B cell (primary cell): ENCODE measurements around the gene ALDH3A1. TPM values are rescaled to one million over a fixed set of nuclear protein-coding genes. Genes with fewer than 3 reads are reported as not detected.

ENCODE experiments used
- ATAC-seq: fragments of 200-7000 bp; cut with Tn5 transposase; one replicate; pipeline ENCODE4 v1.10.0; 2021; ENCODE audit warnings: low read depth, mild to moderate bottlenecking, moderate number of reproducible peaks, moderate library complexity
- CTCF ChIA-PET: fragments of 350-600 bp; sonication (Branson Sonifier 250); formaldehyde crosslinking; loops from one replicate; lab custom pipeline; 2021; ENCODE audit warnings: antibody characterized with exemption, inconsistent platforms; lab: Charles Lee
- POLR2A ChIA-PET: fragments of 350-600 bp; sonication (Branson Sonifier 250); formaldehyde crosslinking; loops from one replicate; lab custom pipeline; 2021; ENCODE audit warnings: antibody characterized with exemption; lab: Charles Lee
- DNase-seq: peaks from one replicate; pipeline ENCODE4 v3.0.0; 2013
- H2AFZ ChIP-seq: 2 replicates; pipeline ENCODE4 v1.6.1; 2012; ENCODE audit warnings: mild to moderate bottlenecking, low read depth, low read length; ENCODE audit not compliant: insufficient read depth, poor library complexity, severe bottlenecking
- H3K27ac ChIP-seq, 2 donors: 1 replicate in 1 of 2; 2 replicates in 1 of 2; pipeline ENCODE4 v1.5.1; 2012 to 2013; ENCODE audit warnings: low read length in 2 of 2, mild to moderate bottlenecking in 2 of 2, moderate library complexity in 1 of 2
- H3K27me3 ChIP-seq, 4 experiments: fragments of 200-600 bp in 1 of 4; sonication (generic) in 1 of 4; replicated peaks in 1 of 4; 1 replicate in 2 of 4; 2 replicates in 2 of 4; pipeline versions ENCODE4 v1.6.1 to v1.7.0; 2013 to 2016; ENCODE audit warnings: low read length in 3 of 4, mild to moderate bottlenecking in 2 of 4, mixed read lengths in 1 of 4, moderate library complexity in 1 of 4; ENCODE audit not compliant: insufficient read depth in 4 of 4, control insufficient read depth in 3 of 4; ENCODE audit errors: control extremely low read depth in 1 of 4
- H3K36me3 ChIP-seq, 2 experiments: replicated peaks in 1 of 2; 1 replicate in 1 of 2; 2 replicates in 1 of 2; pipeline versions ENCODE4 v1.6.1 to v1.7.1; 2013; ENCODE audit warnings: low read length in 1 of 2; ENCODE audit not compliant: insufficient read depth in 2 of 2, control insufficient read depth in 1 of 2; ENCODE audit errors: control extremely low read depth in 1 of 2, extremely low read depth in 1 of 2
- H3K4me1 ChIP-seq, 2 donors: fragments of 200-600 bp in 1 of 2; sonication (generic) in 1 of 2; 1 replicate in 1 of 2; 2 replicates in 1 of 2; pipeline versions ENCODE4 v1.5.1 to v1.6.1; 2013 to 2017; ENCODE audit warnings: low read length in 2 of 2; ENCODE audit not compliant: control insufficient read depth in 2 of 2, insufficient read depth in 2 of 2
- H3K4me2 ChIP-seq: replicated peaks from 2 replicates; pipeline ENCODE3; 2012; ENCODE audit warnings: mild to moderate bottlenecking, low read depth, low read length; ENCODE audit not compliant: poor library complexity, severe bottlenecking
- H3K4me3 ChIP-seq, 5 experiments: fragments of 200-600 bp in 1 of 5; sonication (generic) in 1 of 5; 1 replicate in 3 of 5; 2 replicates in 2 of 5; pipeline versions ENCODE4 v1.5.1 to v1.7.0; 2011 to 2016; ENCODE audit warnings: low read length in 4 of 5, mild to moderate bottlenecking in 4 of 5, low read depth in 2 of 5, control low read depth in 1 of 5, moderate library complexity in 1 of 5; ENCODE audit not compliant: insufficient read depth in 1 of 5; ENCODE audit errors: control extremely low read depth in 1 of 5, extremely low read depth in 1 of 5
- H3K79me2 ChIP-seq: fragments of 200-600 bp; sonication (generic); one replicate; pipeline ENCODE4 v1.6.0; 2016; ENCODE audit warnings: low read length; ENCODE audit not compliant: control insufficient read depth, insufficient read depth
- H3K9ac ChIP-seq: fragments of 200-600 bp; sonication (generic); 2 replicates; pipeline ENCODE4 v1.6.1; 2017; ENCODE audit warnings: mild to moderate bottlenecking, low read length, moderate library complexity
- H3K9me3 ChIP-seq, 3 donors: one replicate each; pipeline versions ENCODE4 v1.6.1 to v1.7.1; 2013; ENCODE audit warnings: low read length in 2 of 3; ENCODE audit not compliant: control insufficient read depth in 2 of 3, insufficient read depth in 1 of 3; ENCODE audit errors: control extremely low read depth in 1 of 3
- H4K20me1 ChIP-seq: 2 replicates; pipeline ENCODE4 v1.6.0; 2012; ENCODE audit warnings: mild to moderate bottlenecking, low read length; ENCODE audit not compliant: insufficient read depth, control insufficient read depth, poor library complexity, severe bottlenecking
- H3K27ac Mint-ChIP-seq: one replicate; pipeline ENCODE4 v1.8.0; 2021; ENCODE audit warnings: mixed read lengths
- H3K27me3 Mint-ChIP-seq: one replicate; pipeline ENCODE4 v1.8.0; 2021; ENCODE audit warnings: mixed read lengths
- H3K4me1 Mint-ChIP-seq: one replicate; pipeline ENCODE4 v1.8.0; 2021; ENCODE audit warnings: mixed read lengths
- H3K4me3 Mint-ChIP-seq: one replicate; pipeline ENCODE4 v1.8.0; 2021; ENCODE audit warnings: mixed read lengths
- H3K9me3 Mint-ChIP-seq: one replicate; pipeline ENCODE4 v1.8.0; 2022; ENCODE audit warnings: mixed read lengths; ENCODE audit not compliant: insufficient read depth
- EZH2 ChIP-seq: IDR thresholded peaks from 2 replicates; pipeline ENCODE4 v1.6.1; 2012; ENCODE audit warnings: borderline replicate concordance, low read depth, mild to moderate bottlenecking, moderate library complexity, low read length; ENCODE audit not compliant: insufficient read depth, poor library complexity, severe bottlenecking
- WGBS: methylation state at CpG from one replicate; pipeline ENCODE4 v1.1.5; 2013; ENCODE audit warnings: missing lambda C conversion rate; ENCODE audit not compliant: insufficient coverage; 5-methylcytosine and 5-hydroxymethylcytosine counted together
- intact Hi-C: fragments of 100-400 bp; cut with micrococcal nuclease; formaldehyde crosslinking; loops from one replicate; pipeline ENCODE4 v1.10.0; 2022
- polyA plus RNA-seq: library from polyadenylated mRNA; depleted of rRNA; stranded (reverse); fragments of >200 nt; gene quantifications from 2 replicates; pipeline ENCODE4 v1.2.3, GENCODE V29; 2012
- total RNA-seq, 2 donors: library from RNA; stranded (reverse); fragments of 120-200 nt in 1 of 2; gene quantifications; 1 replicate in 1 of 2; 2 replicates in 1 of 2; pipeline versions ENCODE4 v1.2.3 to v1.2.4, GENCODE V29; 2013 to 2022
- TF ChIP-seq, protein P1 (sequence below): fragments of 200-600 bp; IDR thresholded peaks from one replicate; pipeline ENCODE4 v1.8.0; 2022; ENCODE audit warnings: antibody characterized with exemption, mild to moderate bottlenecking

The ALDH3A1 gene
- total and polyA plus RNA-seq, 2 donors (not counting 1 experiment from before 2014, with no cell fraction given): not detected

GRCh38 chr17:19750020-19750572, 2.0 kb upstream of the ALDH3A1 start:
- no peak overlapping the region for H3K9ac ChIP-seq
- ATAC-seq (no peak), DNase-seq (no peak)
- H3K4me3 ChIP-seq: no peak overlapping the region
- Mint-ChIP-seq H3K27me3 (peaks cover 10% of the 10 kb centered on the region), H3K4me1 (peaks cover 24% of the 10 kb centered on the region), H3K9me3 (no peaks in the 10 kb centered on the region), H3K27ac (no peak overlapping the region), H3K4me3 (no peak overlapping the region)
- H3K4me1 ChIP-seq: peaks cover 11 to 24% of the 10 kb centered on the region in 2 donors
- H2AFZ ChIP-seq: no peak overlapping the region
- no peak for TF ChIP-seq EZH2
- TF ChIP-seq, protein P1, sequence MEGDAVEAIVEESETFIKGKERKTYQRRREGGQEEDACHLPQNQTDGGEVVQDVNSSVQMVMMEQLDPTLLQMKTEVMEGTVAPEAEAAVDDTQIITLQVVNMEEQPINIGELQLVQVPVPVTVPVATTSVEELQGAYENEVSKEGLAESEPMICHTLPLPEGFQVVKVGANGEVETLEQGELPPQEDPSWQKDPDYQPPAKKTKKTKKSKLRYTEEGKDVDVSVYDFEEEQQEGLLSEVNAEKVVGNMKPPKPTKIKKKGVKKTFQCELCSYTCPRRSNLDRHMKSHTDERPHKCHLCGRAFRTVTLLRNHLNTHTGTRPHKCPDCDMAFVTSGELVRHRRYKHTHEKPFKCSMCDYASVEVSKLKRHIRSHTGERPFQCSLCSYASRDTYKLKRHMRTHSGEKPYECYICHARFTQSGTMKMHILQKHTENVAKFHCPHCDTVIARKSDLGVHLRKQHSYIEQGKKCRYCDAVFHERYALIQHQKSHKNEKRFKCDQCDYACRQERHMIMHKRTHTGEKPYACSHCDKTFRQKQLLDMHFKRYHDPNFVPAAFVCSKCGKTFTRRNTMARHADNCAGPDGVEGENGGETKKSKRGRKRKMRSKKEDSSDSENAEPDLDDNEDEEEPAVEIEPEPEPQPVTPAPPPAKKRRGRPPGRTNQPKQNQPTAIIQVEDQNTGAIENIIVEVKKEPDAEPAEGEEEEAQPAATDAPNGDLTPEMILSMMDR: no peak
- H3K27me3 ChIP-seq: peaks cover 0 to 7% (median 1%) of the 10 kb centered on the region in 4 experiments
- H3K27ac ChIP-seq: no peak overlapping the region
- H3K9me3 ChIP-seq: peaks cover 0 to 5% (median 0%) of the 10 kb centered on the region in 3 donors
- H3K4me2 ChIP-seq: no peak overlapping the region
- ChIA-PET CTCF (no interaction called here), POLR2A (no interaction called here)
- no peaks in the 10 kb centered on the region for H3K36me3 ChIP-seq
- H4K20me1 ChIP-seq: no peaks in the 10 kb centered on the region
- WGBS: 81% methylated on average over 8 of the region's 9 CpGs
- no peaks in the 10 kb centered on the region for H3K79me2 ChIP-seq
- intact Hi-C loops: no loop called here

- no peaks in the 10 kb centered on the region for H3K36me3 ChIP-seq
- ChIA-PET POLR2A (no interaction called here), CTCF (interaction anchor here (1.8 kb wide), 1 partner anchor 12 kb away, joined by 4 read pairs; no protein-coding TSS in a partner anchor)
- no peak overlapping the region for H3K4me2 ChIP-seq
- H3K27me3 ChIP-seq: peaks cover 0 to 12% (median 2%) of the 10 kb centered on the region in 4 experiments
- H3K4me3 Mint-ChIP-seq: no peak overlapping the region
- H3K79me2 ChIP-seq: no peaks in the 10 kb centered on the region
- no peaks in the 10 kb centered on the region for H3K9me3 Mint-ChIP-seq
- intact Hi-C loops: no loop called here
- H3K4me3 ChIP-seq: no peak overlapping the region
- no peak overlapping the region for H3K9ac ChIP-seq
- no peak for ATAC-seq
- no peak overlapping the region for H3K27ac ChIP-seq
- H4K20me1 ChIP-seq: no peaks in the 10 kb centered on the region
- WGBS: 88% methylated on average over 13 of the region's 13 CpGs
- DNase-seq: no peak
- H3K4me1 Mint-ChIP-seq: peaks cover 18% of the 10 kb centered on the region
- H3K27me3 Mint-ChIP-seq: peaks cover 10% of the 10 kb centered on the region
- H3K27ac Mint-ChIP-seq: no peak overlapping the region
- H3K4me1 ChIP-seq: peaks cover 6 to 16% of the 10 kb centered on the region in 2 donors
- H3K9me3 ChIP-seq: peaks cover 0 to 5% (median 0%) of the 10 kb centered on the region in 3 donors
- H2AFZ ChIP-seq: no peak overlapping the region
- no peak for TF ChIP-seq EZH2
- TF ChIP-seq, protein P1: no peak
Observed at GRCh38 chr17:19748807-19749193, 702 bp upstream of the ALDH3A1 start.
